ENCODE results near the gene RAB29. TPM values are rescaled to one million over a fixed set of nuclear protein-coding genes. Genes with fewer than 3 reads are reported as not detected.

The RAB29 gene
- total RNA-seq, 6 experiments from 2014 or later: 16.4 to 26.8 (median 21.2) TPM

DNA sequence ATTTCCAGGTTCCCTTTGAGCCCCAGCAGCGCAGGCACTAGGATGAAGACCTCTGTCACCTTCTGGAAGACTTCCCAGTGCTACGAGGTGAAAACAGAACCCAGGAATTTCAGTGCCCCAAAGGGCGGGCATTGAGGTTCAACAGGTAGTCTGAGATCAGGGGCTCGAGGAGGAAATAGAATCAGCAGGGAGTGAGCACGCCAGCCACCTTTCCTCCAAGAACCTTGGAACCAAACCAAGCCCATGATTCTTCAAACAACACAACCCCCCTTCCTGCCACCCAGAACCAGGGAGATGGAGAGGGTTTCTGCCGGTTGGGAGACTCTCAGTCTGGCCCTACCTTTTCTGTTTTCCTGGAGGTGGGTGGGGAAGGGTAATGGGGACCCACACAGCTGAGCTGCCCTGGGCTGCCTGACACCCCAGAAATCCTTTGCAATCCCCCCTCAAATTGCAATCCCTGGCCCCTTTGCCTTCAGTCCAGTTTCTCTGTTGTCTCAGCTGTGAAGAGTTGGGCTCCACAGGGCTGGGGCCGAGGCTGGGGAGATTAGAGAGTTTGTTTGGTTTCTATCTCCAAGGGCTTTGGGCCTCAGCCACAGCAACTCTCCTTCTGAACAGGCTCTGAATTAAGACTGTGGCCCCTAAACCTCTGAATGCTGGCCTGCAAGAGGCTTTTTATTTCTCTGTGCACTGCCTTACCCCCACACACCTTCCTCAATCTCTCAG is 25.9 kb upstream of the RAB29 start:
- TF ChIP-seq, protein P1, sequence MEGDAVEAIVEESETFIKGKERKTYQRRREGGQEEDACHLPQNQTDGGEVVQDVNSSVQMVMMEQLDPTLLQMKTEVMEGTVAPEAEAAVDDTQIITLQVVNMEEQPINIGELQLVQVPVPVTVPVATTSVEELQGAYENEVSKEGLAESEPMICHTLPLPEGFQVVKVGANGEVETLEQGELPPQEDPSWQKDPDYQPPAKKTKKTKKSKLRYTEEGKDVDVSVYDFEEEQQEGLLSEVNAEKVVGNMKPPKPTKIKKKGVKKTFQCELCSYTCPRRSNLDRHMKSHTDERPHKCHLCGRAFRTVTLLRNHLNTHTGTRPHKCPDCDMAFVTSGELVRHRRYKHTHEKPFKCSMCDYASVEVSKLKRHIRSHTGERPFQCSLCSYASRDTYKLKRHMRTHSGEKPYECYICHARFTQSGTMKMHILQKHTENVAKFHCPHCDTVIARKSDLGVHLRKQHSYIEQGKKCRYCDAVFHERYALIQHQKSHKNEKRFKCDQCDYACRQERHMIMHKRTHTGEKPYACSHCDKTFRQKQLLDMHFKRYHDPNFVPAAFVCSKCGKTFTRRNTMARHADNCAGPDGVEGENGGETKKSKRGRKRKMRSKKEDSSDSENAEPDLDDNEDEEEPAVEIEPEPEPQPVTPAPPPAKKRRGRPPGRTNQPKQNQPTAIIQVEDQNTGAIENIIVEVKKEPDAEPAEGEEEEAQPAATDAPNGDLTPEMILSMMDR (IDR thresholded peaks at IDR 0.05): no peak
- intact Hi-C loops (cut with DNase I): no loop called here
- ATAC-seq (no peak), DNase-seq (no peak)
- 100% methylated on average over 1 of the region's 7 CpGs for WGBS (ENCODE audit: insufficient coverage, low coverage, low lambda C conversion rate, missing lambda C conversion rate)
- Histone ChIP-seq H3K27me3 (no peaks in the 10 kb centered on the region), H3K4me3 (no peak overlapping the region), H3K4me1 (no peaks in the 10 kb centered on the region), H3K36me3 (peaks cover 0 to 3% (median 0%) of the 10 kb centered on the region in 4 donors), H3K9me3 (no peaks in the 10 kb centered on the region), H3K27ac (no peak overlapping the region)

DNA sequence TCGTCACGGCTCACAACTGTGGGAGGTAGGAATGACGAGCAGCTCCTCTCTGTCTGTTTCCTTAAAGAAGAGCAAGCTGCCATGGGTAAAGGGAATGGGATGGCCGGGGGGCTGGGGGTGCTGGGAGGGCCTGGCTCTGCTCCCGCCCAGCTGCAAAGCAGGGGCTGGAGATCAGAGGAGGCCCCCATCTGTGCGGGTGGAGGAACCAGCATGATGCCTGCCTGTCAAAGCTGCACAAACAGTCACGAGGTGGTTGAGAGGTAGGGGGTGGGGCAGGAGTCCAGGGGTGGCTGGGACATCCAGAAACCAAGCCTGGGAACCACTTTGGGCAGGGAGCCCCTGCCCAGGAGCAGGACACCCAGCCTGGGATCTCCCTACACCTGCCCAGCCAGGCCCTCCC is 25.1 kb upstream of the RAB29 start:
- DNase-seq (no peak), ATAC-seq (no peak)
- Histone ChIP-seq H3K27me3 (no peaks in the 10 kb centered on the region), H3K27ac (no peak overlapping the region), H3K36me3 (peaks cover 0 to 3% (median 0%) of the 10 kb centered on the region in 4 donors), H3K4me3 (no peak overlapping the region), H3K4me1 (no peaks in the 10 kb centered on the region), H3K9me3 (no peaks in the 10 kb centered on the region)
- intact Hi-C loops (cut with DNase I): no loop called here
- TF ChIP-seq POLR2A (IDR thresholded peaks at IDR 0.05): no peak
- TF ChIP-seq, protein P1 (IDR thresholded peaks at IDR 0.05): no peak
- WGBS (ENCODE audit: insufficient coverage, low coverage, low lambda C conversion rate, missing lambda C conversion rate): 100% methylated on average over 1 of the region's 7 CpGs

DNA sequence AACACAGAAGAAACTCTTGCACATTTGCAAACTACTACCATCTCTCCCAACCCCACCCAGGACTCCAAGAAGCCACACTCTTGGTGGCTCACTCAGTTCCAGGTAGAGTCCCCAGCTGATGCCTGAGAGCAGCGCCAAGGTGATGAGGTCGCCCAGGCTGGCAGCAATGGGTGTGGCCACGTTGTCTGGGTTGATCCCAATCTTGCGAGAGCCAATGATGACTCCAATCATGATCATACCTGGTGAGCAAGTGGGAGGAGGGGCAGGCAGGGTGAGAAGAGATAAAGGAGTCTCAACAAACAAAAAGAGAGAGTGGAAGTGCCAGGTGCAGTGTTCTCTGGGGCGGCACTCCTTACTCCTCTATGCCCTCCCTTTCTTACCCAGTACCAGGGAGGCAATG is 23.3 kb upstream of the RAB29 start:
- no peak for TF ChIP-seq POLR2A (IDR thresholded peaks at IDR 0.05)
- TF ChIP-seq, protein P1 (IDR thresholded peaks at IDR 0.05): no peak
- Histone ChIP-seq H3K4me3 (no peak overlapping the region), H3K9me3 (no peaks in the 10 kb centered on the region), H3K27me3 (no peaks in the 10 kb centered on the region), H3K4me1 (no peaks in the 10 kb centered on the region), H3K27ac (no peak overlapping the region), H3K36me3 (peaks cover 0 to 3% (median 0%) of the 10 kb centered on the region in 4 donors)
- DNase-seq: no peak
- intact Hi-C loops (cut with DNase I): loop anchor here (5.0 to 10.0 kb wide), 2 partner anchors 116 to 179 kb away; no protein-coding TSS in a partner anchor
- WGBS (ENCODE audit: insufficient coverage, low coverage, low lambda C conversion rate, missing lambda C conversion rate): 83% methylated on average over 4 of the region's 5 CpGs
- no peak for ATAC-seq

DNA sequence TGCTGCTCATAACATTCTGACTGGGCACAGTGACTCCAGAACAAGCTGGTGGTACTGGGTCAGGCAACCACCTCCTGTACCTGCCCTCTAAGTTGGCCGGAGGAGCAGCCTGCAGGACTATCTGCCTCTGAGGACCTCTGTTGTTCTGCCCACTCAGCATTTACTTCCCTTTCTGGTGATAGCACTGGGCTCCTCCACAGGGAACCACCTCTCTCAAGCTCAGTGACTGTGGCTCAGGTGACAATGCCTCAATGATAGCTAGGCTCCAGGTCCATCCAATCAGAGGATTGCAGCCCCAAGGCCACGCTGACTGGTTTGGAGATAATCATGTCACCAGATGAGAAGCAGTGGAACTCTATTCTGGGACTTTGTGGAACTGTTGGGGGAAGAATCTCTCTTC is 21.9 kb upstream of the RAB29 start:
- Histone ChIP-seq H3K9me3 (no peaks in the 10 kb centered on the region), H3K36me3 (peaks cover 0 to 3% (median 0%) of the 10 kb centered on the region in 4 donors), H3K27me3 (no peaks in the 10 kb centered on the region), H3K4me3 (no peak overlapping the region), H3K4me1 (no peaks in the 10 kb centered on the region), H3K27ac (no peak overlapping the region)
- DNase-seq (no peak), ATAC-seq (no peak)
- intact Hi-C loops (cut with DNase I): loop anchor here (5.0 to 10.0 kb wide), 2 partner anchors 118 to 180 kb away; no protein-coding TSS in a partner anchor
- 100% methylated on average over 1 of the region's 2 CpGs for WGBS (ENCODE audit: insufficient coverage, low coverage, low lambda C conversion rate, missing lambda C conversion rate)
- TF ChIP-seq POLR2A (IDR thresholded peaks at IDR 0.05): no peak
- TF ChIP-seq, protein P1 (IDR thresholded peaks at IDR 0.05): no peak
